BE2C (cell line): ENCODE data around the gene PARK7.

Experiments
- DNase-seq: peaks from one replicate; pipeline ENCODE4 v3.0.0-alpha.2; 2020
- H3K27me3 ChIP-seq: fragments of 250-450 bp; sonication (Bioruptor Pico); 2 replicates; pipeline ENCODE4 v1.5.1; 2020; ENCODE audit warnings: mild to moderate bottlenecking
- H3K36me3 ChIP-seq: fragments of 250-450 bp; sonication (Bioruptor Pico); 2 replicates; pipeline ENCODE4 v1.5.1; 2020; ENCODE audit warnings: mild to moderate bottlenecking
- H3K4me1 ChIP-seq: fragments of 250-450 bp; sonication (Bioruptor Pico); 2 replicates; pipeline ENCODE4 v1.5.1; 2020
- H3K4me3 ChIP-seq: 2 replicates; pipeline ENCODE4 v1.5.1; 2011; ENCODE audit warnings: low read depth, low read length
- H3K9me3 ChIP-seq: fragments of 250-450 bp; sonication (Bioruptor Pico); 2 replicates; pipeline ENCODE4 v1.5.1; 2020
- TF ChIP-seq, protein P1 (sequence below): IDR thresholded peaks from 2 replicates; pipeline ENCODE4 v1.5.1; 2012; ENCODE audit warnings: mild to moderate bottlenecking, low read depth, low read length

PARK7 gene

DNA sequence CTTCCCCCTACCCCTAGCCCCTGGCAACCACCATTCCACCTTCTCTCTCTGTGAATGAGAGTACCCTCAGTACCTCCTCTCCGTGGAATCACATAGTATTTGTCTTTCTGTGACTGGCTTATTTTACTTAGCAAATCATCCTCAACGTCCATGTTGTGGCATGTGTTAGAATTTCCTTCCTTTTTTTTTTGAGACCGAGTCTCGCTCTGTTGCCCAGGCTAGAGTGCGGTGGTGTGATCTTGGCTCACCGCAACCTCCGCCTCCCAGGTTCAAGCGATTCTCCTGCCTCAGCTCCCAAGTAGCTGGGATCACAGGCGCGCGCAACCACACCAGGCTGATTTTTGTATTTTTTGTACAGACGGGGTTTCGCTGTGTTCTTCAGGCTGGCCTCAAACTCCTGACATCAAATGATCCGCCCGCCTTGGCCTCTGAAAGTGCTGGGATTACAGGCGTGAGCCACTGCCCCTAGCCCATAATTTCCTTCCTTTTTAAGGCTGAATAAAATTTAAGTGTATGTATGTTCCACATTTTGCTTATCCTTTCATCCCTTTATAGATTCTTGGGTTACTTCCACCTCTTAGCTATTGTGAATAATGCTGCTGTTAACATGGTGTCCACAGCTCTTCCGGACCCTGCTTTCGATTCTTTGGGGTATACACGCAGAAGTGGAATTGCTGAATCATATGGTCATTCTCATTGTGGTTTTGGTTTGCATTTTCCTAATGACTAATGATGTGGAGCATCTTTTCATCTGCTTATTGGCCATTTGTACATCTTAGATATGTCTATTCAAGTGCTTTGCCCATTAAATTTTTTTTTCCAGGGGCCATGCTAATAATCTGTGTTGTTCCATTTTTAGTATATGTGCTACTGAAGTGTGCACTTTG lies 32.3 kb downstream of the PARK7 start:
- no peak for DNase-seq
- Histone ChIP-seq H3K27me3 (no peaks in the 10 kb centered on the region), H3K9me3 (no peaks in the 10 kb centered on the region), H3K4me1 (no peaks in the 10 kb centered on the region), H3K4me3 (no peak overlapping the region), H3K36me3 (no peaks in the 10 kb centered on the region)
- TF ChIP-seq, protein P1, sequence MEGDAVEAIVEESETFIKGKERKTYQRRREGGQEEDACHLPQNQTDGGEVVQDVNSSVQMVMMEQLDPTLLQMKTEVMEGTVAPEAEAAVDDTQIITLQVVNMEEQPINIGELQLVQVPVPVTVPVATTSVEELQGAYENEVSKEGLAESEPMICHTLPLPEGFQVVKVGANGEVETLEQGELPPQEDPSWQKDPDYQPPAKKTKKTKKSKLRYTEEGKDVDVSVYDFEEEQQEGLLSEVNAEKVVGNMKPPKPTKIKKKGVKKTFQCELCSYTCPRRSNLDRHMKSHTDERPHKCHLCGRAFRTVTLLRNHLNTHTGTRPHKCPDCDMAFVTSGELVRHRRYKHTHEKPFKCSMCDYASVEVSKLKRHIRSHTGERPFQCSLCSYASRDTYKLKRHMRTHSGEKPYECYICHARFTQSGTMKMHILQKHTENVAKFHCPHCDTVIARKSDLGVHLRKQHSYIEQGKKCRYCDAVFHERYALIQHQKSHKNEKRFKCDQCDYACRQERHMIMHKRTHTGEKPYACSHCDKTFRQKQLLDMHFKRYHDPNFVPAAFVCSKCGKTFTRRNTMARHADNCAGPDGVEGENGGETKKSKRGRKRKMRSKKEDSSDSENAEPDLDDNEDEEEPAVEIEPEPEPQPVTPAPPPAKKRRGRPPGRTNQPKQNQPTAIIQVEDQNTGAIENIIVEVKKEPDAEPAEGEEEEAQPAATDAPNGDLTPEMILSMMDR: no peak

DNA sequence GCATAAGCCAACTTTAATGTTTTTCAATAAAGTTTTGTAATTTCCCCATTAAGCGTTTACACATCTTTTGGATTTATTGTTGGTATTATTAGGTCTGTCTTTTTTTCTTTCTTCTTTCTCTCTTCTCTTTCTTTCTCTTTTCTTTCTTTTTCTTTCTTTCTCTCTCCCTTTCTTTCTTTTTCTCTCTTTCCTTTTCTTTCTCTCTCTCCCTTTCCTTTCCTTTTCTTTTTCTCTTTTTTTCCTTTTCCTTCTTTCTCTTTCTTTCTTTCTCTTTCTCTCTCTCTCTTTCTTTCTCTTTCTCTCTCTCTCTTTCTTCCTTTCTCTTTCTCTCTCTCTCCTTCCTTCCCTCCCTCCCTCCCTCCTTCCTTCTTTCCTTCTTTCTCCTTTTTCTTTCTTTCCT lies 33.3 kb downstream of the PARK7 start:
- DNase-seq: no peak
- H3K9me3 ChIP-seq: no peaks in the 10 kb centered on the region
- no peaks in the 10 kb centered on the region for H3K4me1 ChIP-seq
- no peak overlapping the region for H3K4me3 ChIP-seq
- H3K27me3 ChIP-seq: no peaks in the 10 kb centered on the region
- TF ChIP-seq, protein P1: no peak
- no peaks in the 10 kb centered on the region for H3K36me3 ChIP-seq

DNA sequence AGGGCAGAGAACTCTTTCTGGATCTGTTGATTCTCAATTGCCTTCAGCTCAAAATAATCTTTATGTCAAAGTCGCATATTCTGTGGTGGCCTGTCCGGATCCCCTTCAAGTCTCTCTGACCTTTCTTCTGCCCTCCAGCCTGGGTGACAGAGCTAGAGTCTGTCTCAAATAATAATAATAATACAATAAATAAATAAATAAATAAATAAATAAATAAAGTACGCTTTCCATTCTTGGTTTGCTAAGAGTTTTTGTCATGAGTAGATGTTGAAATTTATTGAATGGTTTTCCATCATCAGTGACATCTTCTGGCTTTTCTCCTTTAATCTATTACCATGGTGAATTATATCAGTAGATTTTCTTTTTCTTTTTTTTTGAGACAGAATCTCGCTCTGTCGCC lies 33.9 kb downstream of the PARK7 start:
- TF ChIP-seq, protein P1: no peak
- Histone ChIP-seq H3K27me3 (no peaks in the 10 kb centered on the region), H3K9me3 (no peaks in the 10 kb centered on the region), H3K4me1 (no peaks in the 10 kb centered on the region), H3K4me3 (no peak overlapping the region), H3K36me3 (no peaks in the 10 kb centered on the region)
- DNase-seq: no peak

DNA sequence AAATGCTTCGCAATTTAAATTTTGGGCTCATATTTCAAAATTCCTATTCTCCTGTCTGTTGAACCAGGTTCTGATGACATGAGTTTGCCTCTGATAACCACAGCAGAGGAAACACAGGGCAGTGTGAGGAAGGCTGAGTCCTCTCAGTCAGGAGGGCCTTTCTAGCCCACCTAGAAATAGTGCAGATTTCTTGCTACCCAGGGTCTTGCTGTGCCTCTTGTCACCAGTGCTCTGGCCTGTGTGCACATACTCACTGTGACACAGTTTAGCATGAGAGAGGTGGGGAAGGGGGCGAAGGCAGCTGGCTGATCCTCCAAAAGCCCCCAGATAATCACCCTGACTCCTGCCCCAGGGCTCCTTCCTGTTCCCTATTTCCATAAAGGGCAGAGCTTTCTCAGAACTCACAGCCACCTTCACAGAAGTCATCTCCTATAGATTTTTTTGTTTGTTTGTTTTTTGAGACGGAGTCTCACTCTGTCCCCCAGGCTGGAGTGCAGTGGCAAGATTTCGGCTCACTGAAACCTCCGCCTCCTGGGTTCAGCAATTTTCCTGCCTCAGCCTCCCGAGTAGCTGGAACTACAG lies 40.9 kb downstream of the PARK7 start:
- H3K4me3 ChIP-seq: no peak overlapping the region
- no peaks in the 10 kb centered on the region for H3K9me3 ChIP-seq
- TF ChIP-seq, protein P1: no peak
- no peaks in the 10 kb centered on the region for H3K36me3 ChIP-seq
- H3K4me1 ChIP-seq: peaks cover 4% of the 10 kb centered on the region
- H3K27me3 ChIP-seq: no peaks in the 10 kb centered on the region
- DNase-seq: no peak

DNA sequence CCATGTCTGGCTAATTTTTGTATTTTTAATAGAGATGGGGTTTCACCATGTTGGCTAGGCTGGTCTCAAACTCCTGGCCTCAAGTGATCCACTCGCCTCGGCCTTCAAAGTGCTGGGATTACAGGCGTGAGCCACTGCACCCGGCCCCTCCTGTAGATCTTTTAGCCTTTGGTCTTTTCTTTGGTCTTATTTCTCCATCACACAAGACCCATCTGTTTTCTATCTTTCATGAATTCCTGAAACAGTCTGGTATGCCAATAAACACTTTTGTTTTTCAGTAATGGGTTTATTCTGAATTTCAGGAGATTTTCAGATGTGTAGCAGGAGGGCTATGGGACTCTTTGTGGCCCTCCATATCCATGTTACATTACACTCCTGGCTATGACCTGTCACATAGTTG lies 41.4 kb downstream of the PARK7 start:
- peaks cover 4% of the 10 kb centered on the region for H3K4me1 ChIP-seq
- no peaks in the 10 kb centered on the region for H3K9me3 ChIP-seq
- TF ChIP-seq, protein P1: no peak
- DNase-seq: no peak
- H3K36me3 ChIP-seq: no peaks in the 10 kb centered on the region
- H3K4me3 ChIP-seq: no peak overlapping the region
- no peaks in the 10 kb centered on the region for H3K27me3 ChIP-seq
